SJSA1 (cell line): ENCODE results near the gene NRGN. TPM values are rescaled to one million over a fixed set of nuclear protein-coding genes. Genes with fewer than 3 reads are reported as not detected.
A peak's percentile ranks its signal among the peaks of the same experiment; 100 is the strongest.
"Not testable (repeated sequence)": the region's sequence is repeated elsewhere in the genome, so short reads cannot be mapped to it uniquely, and the experiment has no call there.

ENCODE experiments used
- DNase-seq, 2 experiments: peaks; one replicate each; pipeline ENCODE4 v3.0.0-alpha.2; 2015 to 2020; ENCODE audit warnings: low spot score in 2 of 2, low read depth in 1 of 2
- H3K27ac ChIP-seq: fragments of 250-450 bp; sonication (Bioruptor Pico); 2 replicates; pipeline ENCODE4 v1.5.1; 2020; ENCODE audit warnings: mild to moderate bottlenecking, moderate library complexity
- H3K27me3 ChIP-seq: fragments of 250-450 bp; sonication (Bioruptor Pico); replicated peaks from 2 replicates; pipeline ENCODE4 v1.5.1; 2020; ENCODE audit warnings: mild to moderate bottlenecking, moderate library complexity
- H3K36me3 ChIP-seq: fragments of 250-450 bp; sonication (Bioruptor Pico); 2 replicates; pipeline ENCODE4 v1.5.1; 2020; ENCODE audit warnings: mild to moderate bottlenecking
- H3K4me1 ChIP-seq: fragments of 250-450 bp; sonication (Bioruptor Pico); replicated peaks from 2 replicates; pipeline ENCODE4 v1.6.1; 2021; ENCODE audit warnings: mild to moderate bottlenecking
- H3K4me3 ChIP-seq: fragments of 250-450 bp; sonication (Bioruptor Pico); 2 replicates; pipeline ENCODE4 v1.5.1; 2020; ENCODE audit warnings: mild to moderate bottlenecking
- H3K9me3 ChIP-seq: fragments of 250-450 bp; sonication (Bioruptor Pico); replicated peaks from 2 replicates; pipeline ENCODE4 v1.5.1; 2020; ENCODE audit warnings: mild to moderate bottlenecking
- total RNA-seq: library from RNA; depleted of rRNA; stranded (reverse); fragments of >200 nt; shearing (Covaris generic); gene quantifications from 2 replicates; pipeline ENCODE4 v1.2.3, GENCODE V29; 2014

The NRGN gene
- total RNA-seq, 1 experiment from 2014 or later: 2.9 TPM

DNA sequence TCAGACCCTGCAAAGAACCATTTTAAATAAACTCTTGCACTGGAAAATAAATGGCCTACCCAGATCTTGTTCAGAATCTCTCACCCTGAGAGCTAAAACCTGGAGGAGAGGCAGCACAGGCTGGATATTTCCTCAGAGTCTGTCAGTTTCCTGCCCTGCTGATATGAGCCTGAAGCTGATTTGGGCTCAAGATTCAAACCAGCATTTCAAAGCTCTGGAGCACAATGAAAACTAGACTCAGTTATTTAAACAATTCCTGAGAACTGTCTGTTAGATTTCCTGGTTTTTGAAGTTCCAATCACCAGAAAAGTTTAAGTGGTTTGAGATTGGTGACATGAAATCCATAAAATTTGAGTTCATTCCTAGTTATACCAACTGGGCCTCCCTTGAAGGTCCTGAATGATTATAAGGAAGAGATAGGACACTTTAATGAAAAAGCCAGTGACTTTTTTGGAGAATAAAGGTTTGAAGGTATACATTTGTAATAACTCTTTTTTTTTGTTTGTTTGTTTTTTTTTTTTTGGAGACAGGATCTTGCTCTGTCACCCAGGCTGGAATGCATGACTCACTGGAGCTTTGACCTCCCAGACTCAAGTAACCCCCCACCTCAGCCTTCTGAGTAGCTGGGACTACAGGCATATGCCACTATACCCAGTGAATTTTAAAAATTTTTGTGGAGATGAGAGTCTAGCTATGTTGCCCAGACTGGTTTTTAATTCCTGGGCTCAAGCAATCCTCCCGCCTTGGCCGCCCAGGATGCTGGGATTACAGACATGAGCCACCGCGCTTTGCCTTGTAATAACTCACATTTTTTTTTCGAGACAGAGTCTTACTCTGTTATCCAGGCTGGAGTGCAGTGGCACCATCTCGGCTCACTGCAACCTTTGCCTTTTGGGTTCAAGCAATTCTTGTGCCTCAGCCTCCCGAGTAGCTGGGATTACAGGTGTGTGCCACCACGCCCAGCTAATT lies 30.3 kb downstream of the NRGN start:
- H3K9me3 ChIP-seq: no peaks in the 10 kb centered on the region
- H3K4me3 ChIP-seq: no peak overlapping the region
- H3K27ac ChIP-seq: peak overlapping the region; percentile 94
- peaks cover 37% of the 10 kb centered on the region for H3K4me1 ChIP-seq
- 0 out of 2 replicates have a peak, but pooled peaks cover 6% of the 10 kb centered on the region for H3K36me3 ChIP-seq
- no peaks in the 10 kb centered on the region for H3K27me3 ChIP-seq
- DNase-seq: peak; percentile 89 to 91

DNA sequence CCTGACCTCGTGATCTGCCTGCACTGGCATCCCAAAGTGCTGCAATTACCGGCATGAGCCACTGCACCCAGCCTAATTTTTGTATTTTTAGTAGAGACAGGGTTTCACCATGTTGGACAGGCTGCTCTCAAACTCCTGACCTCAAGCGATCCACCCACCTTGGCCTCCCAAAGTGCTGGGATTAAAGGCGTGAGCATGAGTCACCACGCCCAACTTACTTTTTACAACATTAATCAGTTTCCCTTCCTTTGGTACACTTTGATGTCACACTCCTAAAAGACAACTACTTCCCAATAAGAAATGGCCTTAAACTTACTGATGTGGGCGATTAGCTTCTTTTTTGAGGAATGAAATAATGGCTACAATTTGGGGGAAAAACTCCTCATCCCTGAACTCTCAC lies 31.2 kb downstream of the NRGN start:
- H3K4me3 ChIP-seq, H3K9me3 ChIP-seq, H3K27me3 ChIP-seq, H3K36me3 ChIP-seq: not testable (repeated sequence)
- Histone ChIP-seq H3K4me1 (peaks cover 37% of the 10 kb centered on the region), H3K27ac (peak overlapping the region; percentile 94)
- peak in 1 of 2 experiments; percentile 27 for DNase-seq

DNA sequence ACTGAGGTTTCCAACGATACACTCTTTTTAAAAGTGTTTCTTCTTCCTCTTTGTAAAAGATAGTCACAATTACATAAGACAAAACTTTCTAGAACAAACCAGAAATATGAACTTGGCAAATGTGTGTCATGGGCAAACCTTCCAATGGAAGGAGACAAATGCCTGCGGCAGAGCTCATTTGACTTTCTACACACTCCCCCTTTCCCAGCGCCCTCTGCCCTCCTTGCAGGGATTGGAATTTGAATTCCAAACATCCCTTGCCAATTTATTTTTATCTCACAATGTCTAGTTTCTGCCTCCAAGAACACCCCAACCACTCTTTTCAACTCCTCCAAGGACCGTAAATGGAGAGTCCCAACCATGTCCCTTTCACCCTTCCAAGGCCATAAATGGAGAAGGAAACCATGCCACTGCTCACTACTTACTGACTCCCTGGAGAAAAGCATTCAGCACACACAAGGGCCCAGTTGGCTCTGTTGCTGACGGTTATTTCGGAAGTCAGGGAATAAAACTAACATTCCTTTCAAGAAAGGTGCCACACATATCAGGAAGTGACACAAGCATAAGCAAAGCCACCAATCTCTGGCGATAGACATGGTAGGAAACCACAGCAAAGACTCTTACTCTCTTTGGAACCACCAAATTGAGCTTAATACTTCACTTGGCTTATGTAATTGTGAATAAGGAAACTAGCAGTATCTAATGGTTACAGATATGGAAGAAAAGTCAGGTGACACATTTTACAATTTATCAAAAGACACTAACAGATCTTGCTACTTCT lies 37.3 kb downstream of the NRGN start:
- Histone ChIP-seq H3K9me3 (no peaks in the 10 kb centered on the region), H3K4me3 (no peak overlapping the region), H3K36me3 (no peaks in the 10 kb centered on the region), H3K27me3 (no peaks in the 10 kb centered on the region), H3K27ac (no peak overlapping the region), H3K4me1 (peaks cover under 1% of the 10 kb centered on the region)
- no peak for DNase-seq

DNA sequence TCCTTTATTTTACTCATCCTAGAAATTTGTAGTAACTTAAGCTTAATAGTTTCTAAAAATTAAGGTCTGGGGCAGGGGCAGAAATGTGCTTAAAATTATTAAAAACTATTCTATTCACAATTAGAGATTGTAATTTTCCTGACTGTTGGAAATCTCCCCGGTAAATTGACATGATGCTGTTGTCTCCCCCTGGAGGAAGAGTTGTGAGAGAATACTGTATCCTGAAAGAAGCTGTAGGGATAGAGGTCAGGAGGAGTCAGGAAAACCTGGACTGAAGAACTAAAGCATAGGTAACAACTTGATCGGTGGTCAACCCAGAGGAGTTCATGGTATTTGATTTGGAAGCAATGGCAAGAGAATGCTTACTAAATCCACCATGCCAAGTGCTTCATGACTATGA lies 38.5 kb downstream of the NRGN start:
- Histone ChIP-seq H3K36me3 (no peaks in the 10 kb centered on the region), H3K27ac (no peak overlapping the region), H3K4me1 (no peaks in the 10 kb centered on the region), H3K27me3 (no peaks in the 10 kb centered on the region), H3K9me3 (no peaks in the 10 kb centered on the region), H3K4me3 (no peak overlapping the region)
- DNase-seq: no peak

DNA sequence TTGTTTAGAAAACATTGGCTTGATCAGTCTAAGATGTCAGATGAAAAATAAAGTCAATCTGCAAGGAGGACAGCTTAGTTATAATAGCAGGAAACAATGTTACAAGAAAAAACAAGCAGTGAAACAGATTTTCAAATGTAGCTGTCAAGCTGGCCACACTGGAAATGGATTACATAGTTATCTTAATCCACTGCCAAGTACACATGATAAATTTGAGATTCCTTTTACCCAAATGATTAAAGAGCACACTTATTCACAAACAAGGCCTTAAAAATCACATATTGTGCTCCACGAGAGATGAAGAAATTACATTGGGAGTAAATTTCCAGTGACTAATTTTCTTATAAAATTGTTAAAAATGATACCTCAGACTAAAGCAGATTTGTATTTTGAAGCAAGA lies 39.8 kb downstream of the NRGN start:
- Histone ChIP-seq H3K9me3 (no peaks in the 10 kb centered on the region), H3K4me3 (no peak overlapping the region), H3K4me1 (no peaks in the 10 kb centered on the region), H3K27me3 (no peaks in the 10 kb centered on the region), H3K36me3 (no peaks in the 10 kb centered on the region), H3K27ac (no peak overlapping the region)
- DNase-seq: no peak

GRCh38 chr11:124783002-124783401 lies 43.3 kb downstream of the NRGN start:
- no peak for DNase-seq
- Histone ChIP-seq H3K4me1 (no peaks in the 10 kb centered on the region), H3K27me3 (no peaks in the 10 kb centered on the region), H3K27ac (no peak overlapping the region), H3K4me3 (no peak overlapping the region), H3K36me3 (no peaks in the 10 kb centered on the region), H3K9me3 (no peaks in the 10 kb centered on the region)

DNA sequence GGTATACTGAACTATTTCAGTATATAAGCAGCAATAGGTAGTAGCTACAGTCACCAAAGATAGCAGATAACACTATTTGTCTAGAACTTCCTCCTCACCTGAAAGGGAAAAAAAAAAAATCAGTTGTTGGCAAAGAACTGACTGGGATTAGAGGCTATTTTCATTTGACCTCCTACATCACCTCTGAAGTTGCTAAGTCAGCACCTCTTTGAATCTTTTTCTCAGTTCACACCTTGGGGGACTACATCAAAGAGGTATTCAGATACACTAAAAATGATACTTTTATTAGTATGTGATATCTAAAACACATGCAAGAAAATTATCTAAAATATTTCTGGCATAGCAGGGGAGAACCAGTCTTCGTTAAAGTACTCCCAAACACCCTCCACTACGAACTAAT lies 44.3 kb downstream of the NRGN start:
- Histone ChIP-seq H3K9me3 (no peaks in the 10 kb centered on the region), H3K4me3 (no peak overlapping the region), H3K27me3 (no peaks in the 10 kb centered on the region), H3K4me1 (no peaks in the 10 kb centered on the region), H3K36me3 (no peaks in the 10 kb centered on the region), H3K27ac (no peak overlapping the region)
- DNase-seq: no peak

DNA sequence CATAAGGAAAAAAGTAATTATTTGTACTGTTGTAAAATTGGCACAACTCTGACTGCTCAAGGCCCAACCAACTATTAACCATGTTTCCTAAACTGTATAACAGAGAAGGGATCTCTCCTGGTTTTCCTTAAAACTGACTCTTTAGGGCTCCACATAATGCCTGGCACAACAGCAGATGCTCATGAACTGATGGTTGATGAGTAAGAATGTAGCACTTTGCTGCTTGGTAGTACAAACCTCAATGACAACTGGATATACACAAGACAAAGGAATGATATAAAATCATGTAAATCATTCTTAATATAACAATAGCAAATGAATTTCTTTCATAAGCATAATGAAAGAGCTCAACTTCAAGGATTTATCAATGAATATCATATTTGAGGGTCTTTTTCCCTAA lies 48.8 kb downstream of the NRGN start:
- Histone ChIP-seq H3K27ac (no peak overlapping the region), H3K4me1 (no peaks in the 10 kb centered on the region), H3K36me3 (no peaks in the 10 kb centered on the region), H3K9me3 (no peaks in the 10 kb centered on the region), H3K27me3 (no peaks in the 10 kb centered on the region), H3K4me3 (no peak overlapping the region)
- no peak for DNase-seq

DNA sequence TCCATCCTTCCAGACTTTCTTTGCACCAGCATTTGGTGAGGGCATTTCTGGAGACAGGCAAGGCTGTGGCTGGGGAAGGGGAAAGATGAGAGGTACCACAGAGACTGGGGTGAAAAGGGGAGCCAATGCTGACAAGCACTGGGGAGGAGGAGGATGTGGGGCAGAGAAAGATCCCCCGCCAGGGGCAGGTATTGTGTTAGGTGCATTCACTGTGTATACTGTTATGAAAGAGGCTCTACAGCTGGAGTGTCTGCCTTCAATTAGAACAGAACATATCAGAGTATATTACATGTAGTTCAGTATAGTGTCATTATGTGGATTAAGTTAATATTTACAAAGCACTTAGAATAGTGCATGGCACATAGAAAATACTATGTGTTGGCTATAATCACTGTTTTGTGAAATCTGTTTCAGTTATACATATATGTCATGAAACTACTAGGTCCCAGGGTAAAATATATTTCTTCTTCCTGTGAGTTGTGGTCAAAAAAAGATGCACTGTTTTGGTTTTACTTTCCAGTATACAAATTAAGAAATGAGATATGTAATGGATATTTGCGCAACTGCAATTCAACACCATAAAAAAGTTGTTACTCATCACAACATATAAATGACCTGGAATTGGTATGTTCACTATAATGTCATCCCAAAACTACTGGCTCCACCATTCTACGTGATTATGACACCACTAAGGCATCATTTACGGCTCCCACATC lies 52.0 kb downstream of the NRGN start:
- no peak overlapping the region for H3K27ac ChIP-seq
- H3K9me3 ChIP-seq: no peaks in the 10 kb centered on the region
- H3K4me3 ChIP-seq: no peak overlapping the region
- no peaks in the 10 kb centered on the region for H3K27me3 ChIP-seq
- no peak for DNase-seq
- no peaks in the 10 kb centered on the region for H3K4me1 ChIP-seq
- no peaks in the 10 kb centered on the region for H3K36me3 ChIP-seq

DNA sequence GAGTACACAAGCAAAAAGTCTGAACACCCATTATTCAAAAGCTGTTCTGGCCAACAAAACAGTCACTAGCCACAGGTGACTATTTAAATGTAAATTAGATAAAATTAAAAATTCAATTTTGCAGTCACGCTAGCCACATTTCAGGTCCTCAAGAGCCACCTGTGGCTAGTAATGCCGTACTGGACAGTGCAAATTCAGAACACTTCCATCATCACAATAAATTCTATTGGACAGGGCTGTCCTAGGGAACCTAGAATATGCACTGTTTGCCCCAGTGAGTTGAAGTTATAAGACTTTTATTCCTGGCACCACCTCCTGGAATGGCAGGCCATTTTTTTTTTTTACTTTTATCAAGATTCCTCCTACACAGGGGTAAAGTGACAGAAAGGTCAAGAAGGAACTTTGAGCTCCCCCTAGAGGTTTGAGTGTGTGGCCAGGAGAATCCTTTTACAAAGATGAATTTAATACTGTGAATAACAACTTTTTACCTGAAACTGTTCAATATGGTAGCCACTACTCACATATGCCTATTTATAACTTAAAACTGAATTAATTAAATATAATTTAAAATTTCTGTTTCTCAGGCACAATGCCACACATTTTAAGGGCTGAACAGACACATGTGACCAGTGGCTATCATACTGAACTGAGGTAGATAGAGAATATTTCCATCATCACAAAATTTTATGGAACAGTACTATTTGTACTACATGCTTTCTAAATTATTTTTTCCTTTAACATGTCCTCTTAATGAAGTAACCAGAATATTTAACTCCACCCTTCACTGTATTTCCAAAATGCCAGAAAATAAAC lies 53.9 kb downstream of the NRGN start:
- no peaks in the 10 kb centered on the region for H3K27me3 ChIP-seq
- H3K27ac ChIP-seq: no peak overlapping the region
- peaks cover 4% of the 10 kb centered on the region for H3K4me1 ChIP-seq
- no peaks in the 10 kb centered on the region for H3K9me3 ChIP-seq
- peak in 1 of 2 experiments; percentile 12 for DNase-seq
- no peaks in the 10 kb centered on the region for H3K36me3 ChIP-seq
- H3K4me3 ChIP-seq: no peak overlapping the region

DNA sequence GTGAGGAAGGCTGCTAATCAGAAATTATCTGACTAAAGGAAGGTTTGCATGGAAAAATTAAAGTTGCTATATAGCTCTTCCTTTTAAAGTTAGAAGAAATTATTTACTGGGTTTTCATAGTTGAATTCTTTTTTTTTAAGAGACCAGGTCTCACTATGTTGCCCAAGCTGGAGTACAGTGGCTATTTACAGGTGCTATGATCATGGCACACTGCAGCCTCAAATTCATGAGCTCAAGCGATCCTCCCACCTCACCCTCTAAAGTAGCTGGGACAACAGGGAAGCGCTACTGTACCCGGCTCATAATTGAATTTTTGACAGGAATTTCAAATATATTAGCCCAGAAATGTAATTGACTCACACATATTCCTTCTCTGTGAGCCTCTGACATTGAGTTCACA lies 56.6 kb downstream of the NRGN start:
- Histone ChIP-seq H3K36me3 (peaks cover 6% of the 10 kb centered on the region; the same call in 1 of the 2 replicates), H3K4me1 (peaks cover 10% of the 10 kb centered on the region), H3K4me3 (no peak overlapping the region), H3K27me3 (no peaks in the 10 kb centered on the region), H3K27ac (no peak overlapping the region), H3K9me3 (no peaks in the 10 kb centered on the region)
- no peak for DNase-seq
